ENCODE results near the gene DHRS13. TPM values are rescaled to one million over a fixed set of nuclear protein-coding genes. Genes with fewer than 3 reads are reported as not detected.
A peak's percentile ranks its signal among the peaks of the same experiment; 100 is the strongest.

DHRS13 gene
- total and polyA plus RNA-seq, 2 donors (not counting 3 experiments of a cell fraction or from before 2014, with no cell fraction given): 7.2 to 9.3 TPM

DNA sequence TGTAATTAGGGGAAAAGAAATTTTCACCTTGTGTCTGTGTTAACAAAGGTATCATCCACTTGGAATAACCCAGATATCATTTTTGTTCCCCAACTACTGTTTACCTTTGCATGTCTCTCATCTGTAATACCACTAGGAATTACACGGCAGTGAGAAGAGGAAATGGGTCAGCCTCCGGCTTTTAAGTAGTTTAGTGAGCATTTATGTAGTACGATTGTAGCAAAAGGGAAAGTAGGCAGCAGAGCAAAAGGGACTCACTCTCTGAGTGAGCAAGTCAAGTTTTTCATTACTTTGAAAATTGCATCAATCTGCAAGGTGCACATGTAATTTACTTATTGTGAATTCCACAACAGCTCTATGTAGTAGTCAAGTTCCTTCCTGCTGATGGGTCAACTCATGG lies 37.3 kb upstream of the DHRS13 start:
- H3K79me2 ChIP-seq (ENCODE audit: control insufficient read depth, insufficient read depth, low read length): peaks cover 90% of the 10 kb centered on the region
- no peaks in the 10 kb centered on the region for H3K27me3 ChIP-seq (ENCODE audit: control insufficient read depth in 2 of 2, insufficient read depth in 2 of 2, low read length in 2 of 2)
- TF ChIP-seq FOS (IDR thresholded peaks at IDR 0.05; ENCODE audit: borderline replicate concordance, insufficient read depth, low read length): no peak
- no peak for TF ChIP-seq GATA2 (IDR thresholded peaks at IDR 0.05; ENCODE audit: insufficient read depth, insufficient read length, low read depth, low read length)
- no peak for TF ChIP-seq MYC (IDR thresholded peaks at IDR 0.05; ENCODE audit: low read depth, low read length)
- no peak for TF ChIP-seq POLR2AphosphoS5 (IDR thresholded peaks at IDR 0.05; ENCODE audit: insufficient read depth, low read depth, low read length)
- ChIA-PET POLR2A (interaction anchor here (1.4 kb wide), 1 partner anchor 10 kb away, joined by 5 read pairs; no protein-coding TSS in a partner anchor), CTCF (interaction anchor here (0.5 to 2.9 kb wide), 6 partner anchors 10 to 213 kb away, joined by 3 to 9 read pairs (median 5); no protein-coding TSS in a partner anchor)
- BruUV-seq (replicated peaks): no TSS peak
- intact Hi-C loops (cut with micrococcal nuclease) (no loop called here), dilution Hi-C loops (cut with MboI; ENCODE audit: extremely low pct_ligation_motif_present, low sequenced_read_pairs) (no loop called here)
- H3K4me1 ChIP-seq (ENCODE audit: control insufficient read depth, extremely low read depth, insufficient read depth, low read length): peaks cover 17% of the 10 kb centered on the region
- no peak for DNase-seq (ENCODE audit: low read depth, low spot score)
- H4K20me1 ChIP-seq (replicated peaks; ENCODE audit: control insufficient read depth, extremely low read depth, insufficient read depth, low read length): peaks cover 9% of the 10 kb centered on the region
- no peak overlapping the region for H3K9ac ChIP-seq (replicated peaks; ENCODE audit: extremely low read depth, insufficient read depth, low read length)
- no peak overlapping the region for H2AFZ ChIP-seq (ENCODE audit: low read depth, low read length)
- H3K9me1 ChIP-seq (replicated peaks; ENCODE audit: control insufficient read depth, extremely low read depth, insufficient read depth, low read length): no peaks in the 10 kb centered on the region
- no peaks in the 10 kb centered on the region for H3K36me3 ChIP-seq (ENCODE audit: control insufficient read depth in 2 of 2, extremely low read depth in 1 of 2, insufficient read depth in 2 of 2, low read length in 2 of 2)
- no peaks in the 10 kb centered on the region for H3K9me3 ChIP-seq (replicated peaks; ENCODE audit: control insufficient read depth, insufficient read depth, low read length)
- H3K4me3 ChIP-seq (replicated peaks in 1 of 3; ENCODE audit: insufficient read depth in 1 of 3, low read depth in 1 of 3, low read length in 3 of 3): no peak overlapping the region
- no peak for FAIRE-seq
- no peak overlapping the region for H3K27ac ChIP-seq (ENCODE audit: insufficient read depth, low read depth, low read length)
- peak overlapping the region; percentile 32 for H3K4me2 ChIP-seq (ENCODE audit: insufficient read depth, low read length)

GRCh38 chr17:28938552-28938951 lies 35.7 kb upstream of the DHRS13 start:
- H3K9me3 ChIP-seq (replicated peaks; ENCODE audit: control insufficient read depth, insufficient read depth, low read length): no peaks in the 10 kb centered on the region
- no peak for TF ChIP-seq GATA2 (IDR thresholded peaks at IDR 0.05; ENCODE audit: insufficient read depth, insufficient read length, low read depth, low read length)
- TF ChIP-seq FOS (IDR thresholded peaks at IDR 0.05; ENCODE audit: borderline replicate concordance, insufficient read depth, low read length): no peak
- TF ChIP-seq EZH2 (IDR thresholded peaks at IDR 0.05; ENCODE audit: borderline replicate concordance, low read depth, low read length, severe bottlenecking): no peak
- no peak for TF ChIP-seq POLR2AphosphoS5 (IDR thresholded peaks at IDR 0.05; ENCODE audit: insufficient read depth, low read depth, low read length)
- TF ChIP-seq, protein P1, sequence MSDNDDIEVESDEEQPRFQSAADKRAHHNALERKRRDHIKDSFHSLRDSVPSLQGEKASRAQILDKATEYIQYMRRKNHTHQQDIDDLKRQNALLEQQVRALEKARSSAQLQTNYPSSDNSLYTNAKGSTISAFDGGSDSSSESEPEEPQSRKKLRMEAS (IDR thresholded peaks at IDR 0.05; ENCODE audit: insufficient read depth, insufficient read length): no peak
- TF ChIP-seq POLR2A (IDR thresholded peaks at IDR 0.05; ENCODE audit: low read depth, low read length): no peak
- TF ChIP-seq, protein P2, sequence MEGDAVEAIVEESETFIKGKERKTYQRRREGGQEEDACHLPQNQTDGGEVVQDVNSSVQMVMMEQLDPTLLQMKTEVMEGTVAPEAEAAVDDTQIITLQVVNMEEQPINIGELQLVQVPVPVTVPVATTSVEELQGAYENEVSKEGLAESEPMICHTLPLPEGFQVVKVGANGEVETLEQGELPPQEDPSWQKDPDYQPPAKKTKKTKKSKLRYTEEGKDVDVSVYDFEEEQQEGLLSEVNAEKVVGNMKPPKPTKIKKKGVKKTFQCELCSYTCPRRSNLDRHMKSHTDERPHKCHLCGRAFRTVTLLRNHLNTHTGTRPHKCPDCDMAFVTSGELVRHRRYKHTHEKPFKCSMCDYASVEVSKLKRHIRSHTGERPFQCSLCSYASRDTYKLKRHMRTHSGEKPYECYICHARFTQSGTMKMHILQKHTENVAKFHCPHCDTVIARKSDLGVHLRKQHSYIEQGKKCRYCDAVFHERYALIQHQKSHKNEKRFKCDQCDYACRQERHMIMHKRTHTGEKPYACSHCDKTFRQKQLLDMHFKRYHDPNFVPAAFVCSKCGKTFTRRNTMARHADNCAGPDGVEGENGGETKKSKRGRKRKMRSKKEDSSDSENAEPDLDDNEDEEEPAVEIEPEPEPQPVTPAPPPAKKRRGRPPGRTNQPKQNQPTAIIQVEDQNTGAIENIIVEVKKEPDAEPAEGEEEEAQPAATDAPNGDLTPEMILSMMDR (IDR thresholded peaks at IDR 0.05; ENCODE audit: extremely low read depth in 1 of 2, insufficient read depth in 1 of 2, low read depth in 1 of 2, low read length in 2 of 2): no peak
- no peak for TF ChIP-seq MYC (IDR thresholded peaks at IDR 0.05; ENCODE audit: low read depth, low read length)
- H3K4me3 ChIP-seq (replicated peaks in 1 of 3; ENCODE audit: insufficient read depth in 1 of 3, low read depth in 1 of 3, low read length in 3 of 3): no peak overlapping the region
- H3K4me2 ChIP-seq (ENCODE audit: insufficient read depth, low read length): no peak overlapping the region
- no TSS peak for BruUV-seq (replicated peaks)
- H3K9me1 ChIP-seq (replicated peaks; ENCODE audit: control insufficient read depth, extremely low read depth, insufficient read depth, low read length): no peaks in the 10 kb centered on the region
- H4K20me1 ChIP-seq (replicated peaks; ENCODE audit: control insufficient read depth, extremely low read depth, insufficient read depth, low read length): peaks cover 9% of the 10 kb centered on the region
- H3K27ac ChIP-seq (ENCODE audit: insufficient read depth, low read depth, low read length): no peak overlapping the region
- DNase-seq (ENCODE audit: low read depth, low spot score) (no peak), FAIRE-seq (no peak)
- ChIA-PET POLR2A (interaction anchor here (0.6 kb wide), 1 partner anchor 130 kb away, joined by 3 read pairs; no protein-coding TSS in a partner anchor), CTCF (interaction anchor here (1.4 to 2.9 kb wide), 5 partner anchors 9 to 212 kb away, joined by 3 to 9 read pairs (median 8); partner anchors contain the start of gene TLCD1)
- no peaks in the 10 kb centered on the region for H3K27me3 ChIP-seq (ENCODE audit: control insufficient read depth in 2 of 2, insufficient read depth in 2 of 2, low read length in 2 of 2)
- H3K4me1 ChIP-seq (ENCODE audit: control insufficient read depth, extremely low read depth, insufficient read depth, low read length): peaks cover 11% of the 10 kb centered on the region
- intact Hi-C loops (cut with micrococcal nuclease): no loop called here
- dilution Hi-C loops (cut with MboI; ENCODE audit: extremely low pct_ligation_motif_present, low sequenced_read_pairs): no loop called here
- no peaks in the 10 kb centered on the region for H3K36me3 ChIP-seq (ENCODE audit: control insufficient read depth in 2 of 2, extremely low read depth in 1 of 2, insufficient read depth in 2 of 2, low read length in 2 of 2)
- H3K79me2 ChIP-seq (ENCODE audit: control insufficient read depth, insufficient read depth, low read length): peaks cover 86% of the 10 kb centered on the region
- no peak overlapping the region for H2AFZ ChIP-seq (ENCODE audit: low read depth, low read length)
- no peak overlapping the region for H3K9ac ChIP-seq (replicated peaks; ENCODE audit: extremely low read depth, insufficient read depth, low read length)

Measured in endothelial cell of umbilical vein (primary cell).